A673 (cell line): ENCODE results near the gene IGF1R. TPM values are rescaled to one million over a fixed set of nuclear protein-coding genes. Genes with fewer than 3 reads are reported as not detected.

Experiments
- BruUV-seq: library from RNA; stranded (reverse); fragments of 400-500 nt; replicated peaks from 2 replicates; lab custom pipeline; 2021; lab: Mats Ljungman, UMichigan
- CTCF ChIA-PET: fragments of 300-600 bp; sonication (Branson Sonifier 250); formaldehyde crosslinking; loops from one replicate; lab custom pipeline; 2022; ENCODE audit warnings: antibody characterized with exemption; lab: Charles Lee
- POLR2A ChIA-PET: fragments of 300-600 bp; sonication (Branson Sonifier 250); formaldehyde crosslinking; loops from one replicate; lab custom pipeline; 2022; ENCODE audit warnings: antibody characterized with exemption; ENCODE audit not compliant: low non-redundant PET; lab: Charles Lee
- DNase-seq: peaks from one replicate; pipeline ENCODE4 v3.0.0-alpha.2; 2015; ENCODE audit warnings: low spot score
- H3K27ac ChIP-seq: fragments of 200-600 bp; sonication (generic); 2 replicates; pipeline ENCODE4 v1.5.1; 2016; ENCODE audit warnings: mixed run types, low read depth, mild to moderate bottlenecking, mixed read lengths, antibody characterized with exemption, low read length; ENCODE audit not compliant: poor library complexity, severe bottlenecking
- H3K27me3 ChIP-seq: fragments of 200-600 bp; sonication (generic); replicated peaks from 2 replicates; pipeline ENCODE4 v1.6.1; 2017; ENCODE audit warnings: mixed run types, low read depth, mild to moderate bottlenecking, mixed read lengths, antibody characterized with exemption, low read length; ENCODE audit not compliant: insufficient read depth, poor library complexity
- H3K36me3 ChIP-seq: fragments of 200-600 bp; sonication (generic); 2 replicates; pipeline ENCODE4 v1.6.1; 2016; ENCODE audit warnings: mixed run types, mild to moderate bottlenecking, mixed read lengths, antibody characterized with exemption, low read length; ENCODE audit not compliant: insufficient read depth, poor library complexity, severe bottlenecking
- H3K4me1 ChIP-seq: fragments of 200-600 bp; sonication (generic); 2 replicates; pipeline ENCODE4 v1.6.1; 2017; ENCODE audit warnings: mixed run types, mild to moderate bottlenecking, mixed read lengths, antibody characterized with exemption, low read length; ENCODE audit not compliant: insufficient read depth, poor library complexity, severe bottlenecking
- H3K4me3 ChIP-seq: fragments of 200-600 bp; sonication (generic); 2 replicates; pipeline ENCODE4 v1.5.1; 2016; ENCODE audit warnings: low read depth, mixed run types, mild to moderate bottlenecking, mixed read lengths, low read length; ENCODE audit not compliant: poor library complexity, severe bottlenecking
- H3K9me3 ChIP-seq: fragments of 200-600 bp; sonication (generic); 2 replicates; pipeline ENCODE4 v1.6.1; 2016; ENCODE audit warnings: mixed run types, low read depth, mild to moderate bottlenecking, mixed read lengths, antibody characterized with exemption, low read length; ENCODE audit not compliant: poor library complexity, severe bottlenecking
- EZH2 ChIP-seq: fragments of 200-600 bp; sonication (generic); IDR thresholded peaks from 2 replicates; pipeline ENCODE4 v1.6.1; 2017; ENCODE audit warnings: borderline replicate concordance, low read depth, mild to moderate bottlenecking, mixed read lengths, antibody characterized with exemption, low read length; ENCODE audit not compliant: poor library complexity, severe bottlenecking
- intact Hi-C: fragments of 100-400 bp; cut with micrococcal nuclease; formaldehyde crosslinking; loops from one replicate; pipeline ENCODE4 v1.10.0; 2022; ENCODE audit not compliant: unreplicated experiment
- total RNA-seq: library from RNA; stranded (reverse); gene quantifications from 2 replicates; pipeline ENCODE4 v1.2.3, GENCODE V29; 2021
- TF ChIP-seq, protein P1 (sequence below): fragments of 300-800, 200-600 bp; sonication (generic); conservative IDR thresholded peaks from 2 replicates; pipeline ENCODE4 v1.5.1; 2017; ENCODE audit warnings: low read depth, mild to moderate bottlenecking, antibody characterized with exemption, low read length, moderate library complexity, mixed read lengths

Gene IGF1R
- total RNA-seq, 1 experiment from 2014 or later, result 34.9 TPM

DNA sequence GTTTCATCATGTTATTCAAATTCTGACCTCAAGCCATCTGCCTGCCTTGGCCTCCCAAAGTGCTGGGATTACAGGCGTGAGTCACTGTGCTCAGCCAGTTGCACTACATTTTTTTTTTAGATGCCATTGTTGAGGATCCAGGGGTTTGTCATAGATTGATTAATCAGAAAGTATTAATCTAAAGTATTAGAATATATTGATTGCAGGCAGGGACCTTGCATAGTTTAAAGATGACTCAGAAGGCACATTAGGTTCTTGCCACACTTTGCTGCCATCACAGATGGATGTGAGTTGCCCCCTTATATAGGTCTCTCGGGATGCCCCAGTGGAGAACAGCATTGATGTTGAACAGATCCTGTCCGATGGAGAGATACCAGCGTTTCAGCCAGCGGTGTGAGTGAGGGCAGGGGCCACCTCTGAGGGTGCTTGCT, 41.1 kb downstream of the IGF1R start:
- no peak for DNase-seq

GRCh38 chr15:98690272-98690950, 42.1 kb downstream of the IGF1R start:
- CTCF ChIA-PET, result no interaction called here

More for the DNA sequence above, 41.1 kb downstream of the IGF1R start:
- H3K27me3 ChIP-seq, result no peaks in the 10 kb centered on the region
- TF ChIP-seq, protein P1, sequence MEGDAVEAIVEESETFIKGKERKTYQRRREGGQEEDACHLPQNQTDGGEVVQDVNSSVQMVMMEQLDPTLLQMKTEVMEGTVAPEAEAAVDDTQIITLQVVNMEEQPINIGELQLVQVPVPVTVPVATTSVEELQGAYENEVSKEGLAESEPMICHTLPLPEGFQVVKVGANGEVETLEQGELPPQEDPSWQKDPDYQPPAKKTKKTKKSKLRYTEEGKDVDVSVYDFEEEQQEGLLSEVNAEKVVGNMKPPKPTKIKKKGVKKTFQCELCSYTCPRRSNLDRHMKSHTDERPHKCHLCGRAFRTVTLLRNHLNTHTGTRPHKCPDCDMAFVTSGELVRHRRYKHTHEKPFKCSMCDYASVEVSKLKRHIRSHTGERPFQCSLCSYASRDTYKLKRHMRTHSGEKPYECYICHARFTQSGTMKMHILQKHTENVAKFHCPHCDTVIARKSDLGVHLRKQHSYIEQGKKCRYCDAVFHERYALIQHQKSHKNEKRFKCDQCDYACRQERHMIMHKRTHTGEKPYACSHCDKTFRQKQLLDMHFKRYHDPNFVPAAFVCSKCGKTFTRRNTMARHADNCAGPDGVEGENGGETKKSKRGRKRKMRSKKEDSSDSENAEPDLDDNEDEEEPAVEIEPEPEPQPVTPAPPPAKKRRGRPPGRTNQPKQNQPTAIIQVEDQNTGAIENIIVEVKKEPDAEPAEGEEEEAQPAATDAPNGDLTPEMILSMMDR, result no peak
- no peak for TF ChIP-seq EZH2
- no TSS peak for BruUV-seq
- POLR2A ChIA-PET, result no interaction called here
- peaks cover 7% of the 10 kb centered on the region for H3K4me1 ChIP-seq
- intact Hi-C loops, result no loop called here
- no peak overlapping the region for H3K27ac ChIP-seq
- H3K4me3 ChIP-seq, result no peak overlapping the region
- H3K9me3 ChIP-seq, result no peaks in the 10 kb centered on the region
- no peaks in the 10 kb centered on the region for H3K36me3 ChIP-seq
- CTCF ChIA-PET, result no interaction called here

DNA sequence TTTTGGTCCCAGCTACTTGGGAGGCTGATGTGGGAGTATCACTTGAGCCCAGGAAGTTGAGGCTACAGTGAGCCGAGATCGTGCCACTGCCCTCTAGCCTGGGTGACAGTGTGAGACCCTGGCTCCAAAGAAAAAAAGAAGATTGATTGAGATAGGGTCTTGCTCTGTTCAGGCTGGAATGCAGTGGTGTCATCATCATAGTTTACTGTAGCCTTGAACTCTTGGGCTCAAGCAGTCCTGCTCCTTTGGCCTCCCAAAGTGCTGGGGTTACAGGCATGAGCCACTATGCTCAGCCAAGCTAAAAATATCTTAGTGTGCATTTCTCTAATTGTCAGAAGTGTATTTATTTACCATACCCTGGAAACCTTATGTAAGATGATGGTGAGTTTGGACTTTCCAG, 43.9 kb downstream of the IGF1R start:
- ChIA-PET POLR2A (interaction anchor here (0.9 kb wide), 1 partner anchor 45 kb away, joined by 3 read pairs; no protein-coding TSS in a partner anchor), CTCF (no interaction called here)
- Histone ChIP-seq H3K9me3 (no peaks in the 10 kb centered on the region), H3K27ac (no peak overlapping the region), H3K36me3 (no peaks in the 10 kb centered on the region), H3K4me3 (no peak overlapping the region), H3K27me3 (no peaks in the 10 kb centered on the region), H3K4me1 (peaks cover 5% of the 10 kb centered on the region)
- no peak for DNase-seq
- intact Hi-C loops, result no loop called here
- TF ChIP-seq EZH2, result no peak
- TF ChIP-seq, protein P1, result no peak
- no TSS peak for BruUV-seq

More at GRCh38 chr15:98690272-98690950, 42.1 kb downstream of the IGF1R start:
- BruUV-seq, result no TSS peak
- Histone ChIP-seq H3K9me3 (no peaks in the 10 kb centered on the region), H3K36me3 (no peaks in the 10 kb centered on the region), H3K4me3 (no peak overlapping the region), H3K4me1 (peaks cover 5% of the 10 kb centered on the region), H3K27ac (no peak overlapping the region), H3K27me3 (no peaks in the 10 kb centered on the region)
- intact Hi-C loops, result no loop called here
- no peak for TF ChIP-seq EZH2
- TF ChIP-seq, protein P1, result no peak
- POLR2A ChIA-PET, result no interaction called here
- DNase-seq, result no peak
